ENCODE measurements around the gene SOBP. TPM values are rescaled to one million over a fixed set of nuclear protein-coding genes. Genes with fewer than 3 reads are reported as not detected.

SOBP gene
- total and polyA plus RNA-seq, 5 donors from 2014 or later = 0.07 to 0.13 TPM; not detected in 3

DNA sequence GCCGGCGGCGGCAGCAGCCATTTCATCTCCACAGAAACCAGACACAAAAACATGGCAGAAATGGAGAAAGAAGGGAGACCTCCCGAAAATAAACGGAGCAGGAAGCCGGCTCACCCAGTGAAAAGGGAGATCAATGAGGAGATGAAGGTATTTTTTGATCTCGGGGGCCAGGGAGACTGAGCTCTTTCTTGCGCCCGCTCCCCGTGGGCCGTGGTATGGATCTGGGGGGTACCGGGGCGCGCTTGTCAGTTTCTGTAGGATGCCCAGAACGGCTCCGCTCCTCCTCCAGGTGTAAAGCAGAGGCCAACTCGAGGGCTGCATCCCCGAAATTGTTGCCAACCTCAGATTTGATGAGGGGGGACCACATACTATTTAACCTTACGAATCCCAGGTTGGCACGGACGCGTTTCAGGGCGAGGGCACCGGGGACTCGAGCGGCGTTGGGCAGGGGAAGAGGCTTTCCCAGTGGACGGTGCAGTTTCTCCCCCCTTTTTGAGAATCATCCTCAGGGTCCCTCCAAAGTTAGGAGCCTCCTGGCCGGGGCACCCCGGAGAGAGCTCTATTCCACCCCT, 735 bp downstream of the SOBP start:
- H3K36me3 ChIP-seq (ENCODE audit: control insufficient read depth, insufficient read depth, low read length) = no peaks in the 10 kb centered on the region
- H3K27me3 Mint-ChIP-seq = peaks cover 34% of the 10 kb centered on the region
- peaks cover 3% of the 10 kb centered on the region for H3K36me3 Mint-ChIP-seq
- H3K9me3 Mint-ChIP-seq = peaks cover 0 to 7% (median 0%) of the 10 kb centered on the region in 7 donors
- peaks cover 28% of the 10 kb centered on the region for H3K4me1 ChIP-seq (ENCODE audit: control insufficient read depth, insufficient read depth, low read length, poor library complexity, severe bottlenecking)
- H3K27ac Mint-ChIP-seq = no peak overlapping the region
- peak overlapping the region; percentile 43 to 86 (median 84) for H3K4me3 Mint-ChIP-seq
- H3K27me3 ChIP-seq (ENCODE audit: control insufficient read depth, insufficient read depth, low read length) = peaks cover 61% of the 10 kb centered on the region
- peaks cover 0 to 30% (median 12%) of the 10 kb centered on the region in 4 donors for H3K4me1 Mint-ChIP-seq
- no peaks in the 10 kb centered on the region for H3K9me3 ChIP-seq (ENCODE audit: control insufficient read depth in 2 of 2, low read length in 2 of 2)
- ATAC-seq (ENCODE audit: low read depth in 2 of 2) = peak in 1 of 2 donors; percentile 9
- H3K27ac ChIP-seq (ENCODE audit: insufficient read depth, low read length, poor library complexity, severe bottlenecking) = no peak overlapping the region
- H3K4me3 ChIP-seq (ENCODE audit: low read depth, low read length) = peak overlapping the region; percentile 41
- no peak for DNase-seq

DNA sequence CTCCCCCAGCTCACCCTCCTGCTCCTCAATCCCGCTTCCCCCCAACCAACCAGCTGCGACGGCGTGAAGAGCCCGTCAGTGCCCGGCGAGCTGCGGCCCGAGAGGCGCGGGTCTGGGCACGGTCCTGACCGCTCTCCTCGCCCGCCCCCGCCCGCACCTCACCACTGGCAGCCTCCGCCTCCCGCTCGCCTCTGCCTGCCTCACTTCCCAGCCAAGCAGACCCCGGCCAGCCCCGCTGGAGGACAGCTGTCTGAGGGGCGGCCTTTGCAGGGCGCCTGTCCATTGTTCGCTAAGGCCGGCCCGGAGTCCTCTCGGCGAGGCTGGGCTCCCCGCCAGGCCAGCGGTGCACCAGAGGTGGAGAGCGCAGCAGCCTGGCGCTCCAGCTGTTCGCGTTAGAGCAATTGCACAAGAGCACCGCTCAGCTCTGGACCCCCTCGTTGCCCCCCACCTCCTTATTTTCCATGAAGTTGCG, 1.3 kb downstream of the SOBP start:
- peaks cover 0 to 30% (median 12%) of the 10 kb centered on the region in 4 donors for H3K4me1 Mint-ChIP-seq
- H3K36me3 Mint-ChIP-seq = peaks cover 3% of the 10 kb centered on the region

DNA sequence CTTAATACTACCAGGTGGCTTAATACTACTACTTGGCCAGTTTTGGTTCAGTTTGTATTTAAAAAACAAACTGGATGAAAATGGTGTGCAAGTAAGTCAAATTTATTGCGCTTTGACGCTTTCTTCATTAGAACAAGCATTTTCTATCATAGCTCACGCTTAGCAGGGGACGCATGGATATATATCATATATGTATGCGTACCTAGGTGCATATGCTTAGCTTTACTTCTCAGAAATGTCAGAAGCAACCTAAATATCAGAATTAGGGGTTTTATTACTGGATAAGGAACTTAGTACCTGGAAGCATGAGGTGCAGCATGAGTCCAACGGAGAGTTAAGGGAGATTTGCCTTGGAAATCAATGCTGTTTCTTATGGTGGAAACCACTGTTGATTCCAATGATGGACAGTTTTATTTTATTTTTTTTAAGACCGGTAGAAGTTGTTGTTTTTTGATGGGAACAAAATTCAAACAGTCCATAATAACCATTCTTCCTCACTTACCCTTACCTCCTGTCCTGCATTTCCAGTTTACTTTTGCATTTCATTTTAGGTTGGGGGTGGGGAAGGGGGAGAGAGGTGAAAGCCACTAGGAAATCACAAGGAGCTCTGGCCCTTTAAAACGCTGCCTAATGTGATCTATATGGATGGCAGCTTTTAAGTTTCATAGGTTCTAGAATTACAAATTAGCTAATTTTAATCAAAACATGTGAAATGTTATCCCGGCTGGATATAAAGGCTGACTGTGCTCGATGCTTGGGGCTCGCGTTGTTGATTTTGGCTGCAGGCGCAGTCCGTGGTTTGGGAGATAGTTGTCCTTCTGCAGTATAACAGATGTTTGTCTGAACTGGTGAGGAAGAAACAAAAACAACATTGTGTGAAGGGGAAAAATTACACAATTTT, 2.1 kb downstream of the SOBP start:
- Mint-ChIP-seq H3K4me3 (peak overlapping the region in 3 of 4 donors; percentile 69 to 86 (median 73)), H3K36me3 (peaks cover 3% of the 10 kb centered on the region), H3K9me3 (peaks cover 0 to 6% (median 0%) of the 10 kb centered on the region in 7 donors), H3K27me3 (peaks cover 22% of the 10 kb centered on the region), H3K27ac (no peak overlapping the region), H3K4me1 (peaks cover 0 to 30% (median 12%) of the 10 kb centered on the region in 4 donors)
- Histone ChIP-seq H3K27ac (ENCODE audit: insufficient read depth, low read length, poor library complexity, severe bottlenecking) (no peak overlapping the region), H3K4me3 (ENCODE audit: low read depth, low read length) (no peak overlapping the region), H3K27me3 (ENCODE audit: control insufficient read depth, insufficient read depth, low read length) (peaks cover 56% of the 10 kb centered on the region), H3K4me1 (ENCODE audit: control insufficient read depth, insufficient read depth, low read length, poor library complexity, severe bottlenecking) (peaks cover 28% of the 10 kb centered on the region), H3K36me3 (ENCODE audit: control insufficient read depth, insufficient read depth, low read length) (no peaks in the 10 kb centered on the region), H3K9me3 (ENCODE audit: control insufficient read depth in 2 of 2, low read length in 2 of 2) (no peaks in the 10 kb centered on the region)
- ATAC-seq (ENCODE audit: low read depth in 2 of 2) (no peak), DNase-seq (no peak)

More for the DNA sequence above, 1.3 kb downstream of the SOBP start:
- peaks cover 0 to 7% (median 0%) of the 10 kb centered on the region in 7 donors for H3K9me3 Mint-ChIP-seq
- DNase-seq (peak in 1 of 3 donors; percentile 3), ATAC-seq (ENCODE audit: low read depth in 2 of 2) (peak in 1 of 2 donors; percentile 7)
- H3K4me3 ChIP-seq (ENCODE audit: low read depth, low read length) = no peak overlapping the region
- H3K36me3 ChIP-seq (ENCODE audit: control insufficient read depth, insufficient read depth, low read length) = no peaks in the 10 kb centered on the region
- peaks cover 28% of the 10 kb centered on the region for H3K4me1 ChIP-seq (ENCODE audit: control insufficient read depth, insufficient read depth, low read length, poor library complexity, severe bottlenecking)
- H3K27me3 Mint-ChIP-seq = peaks cover 31% of the 10 kb centered on the region
- H3K27ac Mint-ChIP-seq = no peak overlapping the region
- peaks cover 59% of the 10 kb centered on the region for H3K27me3 ChIP-seq (ENCODE audit: control insufficient read depth, insufficient read depth, low read length)
- peak overlapping the region in 3 of 4 donors; percentile 82 to 86 (median 86) for H3K4me3 Mint-ChIP-seq
- H3K27ac ChIP-seq (ENCODE audit: insufficient read depth, low read length, poor library complexity, severe bottlenecking) = no peak overlapping the region
- H3K9me3 ChIP-seq (ENCODE audit: control insufficient read depth in 2 of 2, low read length in 2 of 2) = no peaks in the 10 kb centered on the region

DNA sequence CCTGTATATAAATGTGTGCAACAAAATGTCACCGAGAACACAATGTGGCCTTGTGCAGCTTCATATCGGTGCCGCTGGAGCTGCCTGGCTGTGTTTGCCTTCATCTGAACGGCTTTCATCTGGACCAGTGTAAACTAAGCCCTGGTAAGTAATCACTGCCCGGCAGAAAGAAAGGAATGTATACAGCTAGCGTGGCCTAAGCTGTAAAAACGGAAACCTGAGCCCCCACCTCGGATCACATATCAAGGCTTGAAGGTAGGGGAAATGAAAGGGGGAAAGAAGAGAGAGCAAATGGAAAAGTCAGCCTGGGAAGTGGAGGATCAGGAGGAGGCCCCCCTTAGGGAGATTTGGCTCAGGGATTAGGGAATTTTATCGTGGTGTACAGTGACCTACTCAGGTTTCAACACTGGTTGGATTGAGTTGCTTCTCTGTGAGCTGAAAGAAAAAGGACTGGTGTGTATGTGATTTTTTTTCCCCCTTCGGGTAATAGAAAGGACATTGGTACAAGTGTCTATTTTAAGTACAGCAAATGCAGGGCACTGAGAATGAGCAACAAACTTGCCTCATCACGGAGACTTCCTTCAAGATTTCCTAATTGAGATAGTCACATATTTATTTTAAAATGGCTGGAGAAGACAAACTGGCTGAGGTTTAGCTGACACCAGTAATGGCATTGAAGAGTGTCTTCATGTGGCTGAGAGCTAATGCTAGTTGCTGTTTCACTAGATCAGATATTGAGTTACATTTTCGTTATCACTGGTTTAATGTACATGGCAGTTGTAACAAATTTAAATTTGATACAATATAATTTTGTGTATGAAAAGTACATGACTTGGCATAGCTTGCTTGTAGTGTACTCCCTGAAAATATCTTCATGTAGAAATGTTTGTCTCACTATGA, 3.5 kb downstream of the SOBP start:
- Mint-ChIP-seq H3K4me1 (peaks cover 0 to 23% (median 10%) of the 10 kb centered on the region in 4 donors), H3K36me3 (peaks cover 3% of the 10 kb centered on the region), H3K27me3 (peaks cover 8% of the 10 kb centered on the region), H3K9me3 (peaks cover 0 to 4% (median 0%) of the 10 kb centered on the region in 7 donors), H3K4me3 (no peak overlapping the region), H3K27ac (no peak overlapping the region)
- Histone ChIP-seq H3K27ac (ENCODE audit: insufficient read depth, low read length, poor library complexity, severe bottlenecking) (no peak overlapping the region), H3K4me3 (ENCODE audit: low read depth, low read length) (no peak overlapping the region), H3K27me3 (ENCODE audit: control insufficient read depth, insufficient read depth, low read length) (peaks cover 51% of the 10 kb centered on the region), H3K9me3 (ENCODE audit: control insufficient read depth in 2 of 2, low read length in 2 of 2) (no peaks in the 10 kb centered on the region), H3K36me3 (ENCODE audit: control insufficient read depth, insufficient read depth, low read length) (no peaks in the 10 kb centered on the region), H3K4me1 (ENCODE audit: control insufficient read depth, insufficient read depth, low read length, poor library complexity, severe bottlenecking) (peaks cover 23% of the 10 kb centered on the region)
- no peak for DNase-seq
- no peak for ATAC-seq (ENCODE audit: low read depth in 2 of 2)

DNA sequence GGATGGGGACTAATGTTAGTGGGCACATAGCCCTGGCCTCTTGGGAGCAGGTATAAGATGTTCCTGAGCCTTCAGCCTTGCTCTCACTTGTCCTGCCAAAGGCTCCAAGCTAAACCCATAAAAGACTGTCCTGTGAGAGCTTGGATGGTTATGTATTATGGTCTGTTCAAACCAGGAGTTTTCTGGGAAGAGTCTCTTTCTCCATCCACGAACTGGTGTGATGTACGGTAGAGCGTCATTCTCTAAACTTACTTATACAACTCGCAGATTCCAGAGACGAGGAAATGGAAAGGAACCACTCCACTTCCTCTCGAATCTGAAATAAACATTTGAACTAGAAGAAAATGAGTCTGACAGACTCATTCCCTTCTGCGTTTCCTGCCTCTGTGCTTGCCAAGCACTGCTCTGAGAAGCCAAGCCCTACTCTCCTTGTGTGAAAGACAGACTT, 5.3 kb downstream of the SOBP start:
- no peaks in the 10 kb centered on the region for H3K9me3 Mint-ChIP-seq
- no peak overlapping the region for H3K27ac ChIP-seq (ENCODE audit: insufficient read depth, low read length, poor library complexity, severe bottlenecking)
- peaks cover 10% of the 10 kb centered on the region for H3K4me1 ChIP-seq (ENCODE audit: control insufficient read depth, insufficient read depth, low read length, poor library complexity, severe bottlenecking)
- H3K36me3 Mint-ChIP-seq = no peaks in the 10 kb centered on the region
- peaks cover 46% of the 10 kb centered on the region for H3K27me3 ChIP-seq (ENCODE audit: control insufficient read depth, insufficient read depth, low read length)
- no peaks in the 10 kb centered on the region for H3K9me3 ChIP-seq (ENCODE audit: control insufficient read depth in 2 of 2, low read length in 2 of 2)
- H3K4me3 Mint-ChIP-seq = no peak overlapping the region
- H3K27ac Mint-ChIP-seq = no peak overlapping the region
- peaks cover 0 to 14% (median 4%) of the 10 kb centered on the region in 4 donors for H3K4me1 Mint-ChIP-seq
- ATAC-seq (ENCODE audit: low read depth in 2 of 2) (no peak), DNase-seq (no peak)
- no peak overlapping the region for H3K4me3 ChIP-seq (ENCODE audit: low read depth, low read length)
- H3K36me3 ChIP-seq (ENCODE audit: control insufficient read depth, insufficient read depth, low read length) = no peaks in the 10 kb centered on the region
- peaks cover 5% of the 10 kb centered on the region for H3K27me3 Mint-ChIP-seq

DNA sequence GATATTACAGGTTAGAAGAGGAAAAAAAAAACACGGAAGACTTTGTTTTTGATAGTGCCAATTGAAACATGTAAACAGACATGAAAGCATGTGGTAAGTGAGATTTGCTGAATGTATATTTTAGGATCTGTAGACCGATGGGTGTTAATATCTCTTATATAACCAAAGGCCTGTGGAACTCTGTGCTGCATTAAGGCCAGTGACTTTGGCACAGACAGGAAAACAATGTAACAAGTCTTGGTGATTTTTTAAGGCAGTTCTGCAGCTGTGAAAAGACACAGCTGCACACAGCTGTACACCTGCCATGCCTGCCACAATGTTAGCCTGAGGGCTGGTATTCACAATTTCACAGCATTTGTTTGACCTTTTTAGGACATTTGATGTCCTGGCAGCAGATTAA, 6.1 kb downstream of the SOBP start:
- Mint-ChIP-seq H3K27ac (no peak overlapping the region), H3K9me3 (no peaks in the 10 kb centered on the region), H3K4me1 (peaks cover 0 to 7% (median 4%) of the 10 kb centered on the region in 4 donors), H3K36me3 (no peaks in the 10 kb centered on the region), H3K4me3 (no peak overlapping the region), H3K27me3 (peaks cover 9% of the 10 kb centered on the region)
- no peaks in the 10 kb centered on the region for H3K36me3 ChIP-seq (ENCODE audit: control insufficient read depth, insufficient read depth, low read length)
- DNase-seq (no peak), ATAC-seq (ENCODE audit: low read depth in 2 of 2) (no peak)
- no peak overlapping the region for H3K4me3 ChIP-seq (ENCODE audit: low read depth, low read length)
- peaks cover 46% of the 10 kb centered on the region for H3K27me3 ChIP-seq (ENCODE audit: control insufficient read depth, insufficient read depth, low read length)
- H3K9me3 ChIP-seq (ENCODE audit: control insufficient read depth in 2 of 2, low read length in 2 of 2) = no peaks in the 10 kb centered on the region
- H3K4me1 ChIP-seq (ENCODE audit: control insufficient read depth, insufficient read depth, low read length, poor library complexity, severe bottlenecking) = peaks cover 4% of the 10 kb centered on the region
- H3K27ac ChIP-seq (ENCODE audit: insufficient read depth, low read length, poor library complexity, severe bottlenecking) = no peak overlapping the region

Measured in CD4-positive, CD25-positive, alpha-beta regulatory T cell (primary cell).